Heart right ventricle (tissue), 16 donors: ENCODE results near the gene ULK4. TPM values are rescaled to one million over a fixed set of nuclear protein-coding genes. Genes with fewer than 3 reads are reported as not detected.
"Not testable (repeated sequence)": the region's sequence is repeated elsewhere in the genome, so short reads cannot be mapped to it uniquely, and the experiment has no call there.

Source experiments
- ATAC-seq, 8 donors: fragments of 200-7000 bp; cut with Tn5 transposase; one replicate each; pipeline ENCODE4 v1.9.1; 2020; ENCODE audit warnings: mild to moderate bottlenecking in 8 of 8, moderate library complexity in 8 of 8, moderate number of reproducible peaks in 1 of 8
- DNase-seq, 2 donors: peaks; one replicate each; pipeline ENCODE4 v3.0.0-alpha.2; 2020
- H3K27ac ChIP-seq, 10 donors: fragments of 200-600 bp; sonication (generic) in 2 of 10; one replicate each; pipeline versions ENCODE4 v1.5.0 to v1.8.0; 2020 to 2022; ENCODE audit warnings: mild to moderate bottlenecking in 3 of 10
- H3K27me3 ChIP-seq, 7 donors: fragments of 200-600 bp; one replicate each; pipeline ENCODE4 v1.8.0; 2021 to 2022; ENCODE audit warnings: mild to moderate bottlenecking in 2 of 7
- H3K36me3 ChIP-seq, 9 donors: fragments of 200-600 bp; sonication (generic) in 1 of 9; one replicate each; pipeline versions ENCODE4 v1.5.0 to v1.8.0; 2020 to 2022; ENCODE audit warnings: mild to moderate bottlenecking in 2 of 9
- H3K4me1 ChIP-seq, 9 donors: fragments of 200-600 bp; sonication (generic) in 1 of 9; one replicate each; pipeline versions ENCODE4 v1.5.0 to v1.8.0; 2020 to 2022; ENCODE audit warnings: mild to moderate bottlenecking in 4 of 9
- H3K4me3 ChIP-seq, 10 donors: fragments of 200-600 bp; sonication (generic) in 2 of 10; one replicate each; pipeline versions ENCODE4 v1.5.0 to v1.8.0; 2020 to 2022; ENCODE audit warnings: mild to moderate bottlenecking in 7 of 10, moderate library complexity in 2 of 10
- H3K9me3 ChIP-seq, 11 donors: fragments of 200-600 bp in 10 of 11; sonication (generic) in 2 of 11; one replicate each; pipeline versions ENCODE4 v1.5.0 to v1.8.0; 2013 to 2022; ENCODE audit warnings: mild to moderate bottlenecking in 2 of 11, control low read depth in 1 of 11, moderate library complexity in 1 of 11
- WGBS, 2 donors: extraction: QIAGEN DNeasy Blood & Tissue Kit; methylation state at CpG; one replicate each; pipeline ENCODE4 v1.1.7; 2013; ENCODE audit warnings: inconsistent platforms in 1 of 2; 5-methylcytosine and 5-hydroxymethylcytosine counted together
- intact Hi-C, 10 donors: fragments of 100-400 bp; cut with DNase I; formaldehyde crosslinking; loops; one replicate each; pipeline versions ENCODE4 v1.11.1 to v1.14.2; 2022
- polyA plus RNA-seq, 2 donors: library from polyadenylated mRNA; stranded (reverse); fragments of 200-250 nt; gene quantifications; one replicate each; pipeline ENCODE4 v1.2.3, GENCODE V29; 2013
- total RNA-seq, 10 donors: library from RNA; stranded (reverse); fragmentation: NEBNext Ultra II Directional in 3 of 10; extraction: Animal tissue kit (Norgen Biotek cat#: 25700) in 3 of 10; gene quantifications; one replicate each; pipeline versions ENCODE4 v1.2.1 to v1.2.4, GENCODE V29; 2021 to 2023
- TF ChIP-seq, protein P1 (sequence below), 9 donors: fragments of 200-600 bp; sonication (generic) in 2 of 9; IDR thresholded peaks; one replicate each; pipeline versions ENCODE4 v1.5.0 to v1.8.0; 2021 to 2022; ENCODE audit warnings: antibody characterized with exemption in 9 of 9, mild to moderate bottlenecking in 5 of 9, moderate library complexity in 1 of 9
- donor health status: Arrhythmogenic right ventricular cardiomyopathy.
- donor health status: ischemic (EF 13 %, LVEDD 7.1; RV severe dilation, severe dysfunction).
- donor health status: healthy with polysubstance abuse.
- donor health status: DM: no; HTN: yes; CAD: no.
- donor health status: DM: no; HTN: no; CAD: no.
- donor health status: ischemic (EF 25% LVEDD 6.9; RV normal size, moderate dysfunction).
- donor health status: ischemic (EF 25% LVEDD 5.7; RV mildly dilated, moderate dysfunction).
- donor health status: healthy.
- donor health status: DM: yes; HTN: yes; CAD: no.
- donor health status: Ischemic cardiomyopathy.
- donor health status: ischemic (EF 35%, LVEDD 5.7; RV mildly dilated, moderate dysfunction).
- donor health status: nonischemic (EF 11% LVEDD 7.7; RV severe dilation, severe dysfunction).
- donor health status: DM: yes; HTN: yes; CAD: no.
- donor health status: PGD.
- donor health status: ischemic (EF 29% LVEDD 5.4; RV normal size, mild dysfunction).
- donor health status: nonischemic (EF 23%, LVEDD 6.1; RV moderate dilation, normal function).

Gene ULK4
- total and polyA plus RNA-seq, 12 donors = 1.4 to 11.4 (median 2.6) TPM

DNA sequence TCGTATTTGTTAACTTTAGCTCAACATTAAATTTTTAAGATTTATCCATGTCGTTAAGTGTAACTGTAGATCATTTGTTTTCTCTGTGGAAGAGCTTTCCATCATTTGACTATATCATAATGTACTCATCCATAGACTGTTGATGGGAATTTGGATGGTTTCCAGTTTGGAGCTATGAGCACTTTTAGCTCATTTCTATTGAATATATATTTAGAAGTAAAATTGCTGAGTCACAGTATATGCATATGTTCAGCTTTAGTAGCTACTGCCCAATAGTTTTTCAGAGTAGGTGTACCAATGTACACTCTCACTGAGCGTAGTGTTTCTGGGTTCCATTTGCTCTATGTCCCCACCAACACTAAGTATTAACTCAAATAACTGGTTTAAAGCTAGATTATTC lies 263.0 kb downstream of the ULK4 start:
- TF ChIP-seq, protein P1, sequence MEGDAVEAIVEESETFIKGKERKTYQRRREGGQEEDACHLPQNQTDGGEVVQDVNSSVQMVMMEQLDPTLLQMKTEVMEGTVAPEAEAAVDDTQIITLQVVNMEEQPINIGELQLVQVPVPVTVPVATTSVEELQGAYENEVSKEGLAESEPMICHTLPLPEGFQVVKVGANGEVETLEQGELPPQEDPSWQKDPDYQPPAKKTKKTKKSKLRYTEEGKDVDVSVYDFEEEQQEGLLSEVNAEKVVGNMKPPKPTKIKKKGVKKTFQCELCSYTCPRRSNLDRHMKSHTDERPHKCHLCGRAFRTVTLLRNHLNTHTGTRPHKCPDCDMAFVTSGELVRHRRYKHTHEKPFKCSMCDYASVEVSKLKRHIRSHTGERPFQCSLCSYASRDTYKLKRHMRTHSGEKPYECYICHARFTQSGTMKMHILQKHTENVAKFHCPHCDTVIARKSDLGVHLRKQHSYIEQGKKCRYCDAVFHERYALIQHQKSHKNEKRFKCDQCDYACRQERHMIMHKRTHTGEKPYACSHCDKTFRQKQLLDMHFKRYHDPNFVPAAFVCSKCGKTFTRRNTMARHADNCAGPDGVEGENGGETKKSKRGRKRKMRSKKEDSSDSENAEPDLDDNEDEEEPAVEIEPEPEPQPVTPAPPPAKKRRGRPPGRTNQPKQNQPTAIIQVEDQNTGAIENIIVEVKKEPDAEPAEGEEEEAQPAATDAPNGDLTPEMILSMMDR (IDR thresholded peaks at IDR 0.05) = no peak
- H3K27ac ChIP-seq = no peak overlapping the region
- no peaks in the 10 kb centered on the region for H3K27me3 ChIP-seq
- WGBS, 2 donors = 91 to 92% methylated on average over 3 of the region's 3 CpGs
- intact Hi-C loops = no loop called here
- H3K4me3 ChIP-seq = no peak overlapping the region
- no peaks in the 10 kb centered on the region for H3K4me1 ChIP-seq
- peaks cover 0 to 2% (median 0%) of the 10 kb centered on the region in 11 donors for H3K9me3 ChIP-seq
- DNase-seq (no peak), ATAC-seq (no peak)
- H3K36me3 ChIP-seq = no peaks in the 10 kb centered on the region

DNA sequence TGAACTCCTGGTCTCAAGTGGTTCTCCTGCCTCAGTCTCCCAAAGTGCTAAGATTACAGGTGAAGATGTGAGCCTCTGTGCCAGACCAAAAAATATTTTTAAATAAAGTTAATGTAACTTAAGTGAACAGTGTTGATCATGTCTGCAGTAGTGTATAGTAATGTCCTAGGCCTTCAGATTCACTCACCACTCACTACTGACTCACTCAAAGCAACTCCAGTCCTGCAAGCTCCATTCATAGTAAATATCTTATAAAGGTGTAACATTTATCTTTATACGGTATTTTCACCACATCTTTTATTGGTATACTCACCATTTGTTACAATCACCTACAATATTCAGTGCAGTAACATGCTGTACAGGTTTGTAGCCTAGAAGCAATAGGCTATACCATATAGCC lies 264.2 kb downstream of the ULK4 start:
- WGBS, 2 donors = 94 to 97% methylated on average over 1 of the region's 1 CpG
- Histone ChIP-seq H3K36me3 (no peaks in the 10 kb centered on the region), H3K9me3 (peaks cover 0 to 2% (median 0%) of the 10 kb centered on the region in 11 donors), H3K27ac (no peak overlapping the region), H3K27me3 (no peaks in the 10 kb centered on the region), H3K4me3 (no peak overlapping the region), H3K4me1 (no peaks in the 10 kb centered on the region)
- DNase-seq = no peak
- no peak for ATAC-seq
- intact Hi-C loops = no loop called here
- TF ChIP-seq, protein P1 (IDR thresholded peaks at IDR 0.05) = no peak

DNA sequence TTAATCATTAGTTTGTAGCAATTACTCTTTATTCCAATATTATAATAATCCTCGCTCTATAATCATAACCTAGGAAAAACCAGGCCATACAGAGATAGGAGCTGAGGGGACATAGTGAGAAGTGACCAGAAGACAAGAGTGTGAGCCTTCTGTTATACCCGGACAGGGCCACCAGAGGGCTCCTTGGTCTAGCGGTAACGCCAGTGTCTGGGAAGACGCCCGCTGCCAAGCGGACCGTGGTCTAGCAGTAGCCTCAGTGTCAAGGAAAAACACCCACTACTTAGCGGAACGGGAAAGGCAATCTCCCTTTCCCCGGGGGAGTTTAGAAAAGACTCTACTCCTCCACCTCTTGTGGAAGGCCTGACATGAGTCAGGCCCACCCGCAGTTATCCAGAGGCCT lies 266.1 kb downstream of the ULK4 start:
- H3K36me3 ChIP-seq, ATAC-seq, H3K27me3 ChIP-seq, H3K4me3 ChIP-seq, H3K4me1 ChIP-seq, H3K9me3 ChIP-seq, intact Hi-C loops, H3K27ac ChIP-seq: not testable (repeated sequence)
- WGBS, 2 donors = 68% methylated on average over 12 of the region's 12 CpGs
- peak in 1 of 2 donors; percentile 20 for DNase-seq
- TF ChIP-seq, protein P1 (IDR thresholded peaks at IDR 0.05) = peak in 7 of 9 donors; percentile 16 to 43 (median 27)

DNA sequence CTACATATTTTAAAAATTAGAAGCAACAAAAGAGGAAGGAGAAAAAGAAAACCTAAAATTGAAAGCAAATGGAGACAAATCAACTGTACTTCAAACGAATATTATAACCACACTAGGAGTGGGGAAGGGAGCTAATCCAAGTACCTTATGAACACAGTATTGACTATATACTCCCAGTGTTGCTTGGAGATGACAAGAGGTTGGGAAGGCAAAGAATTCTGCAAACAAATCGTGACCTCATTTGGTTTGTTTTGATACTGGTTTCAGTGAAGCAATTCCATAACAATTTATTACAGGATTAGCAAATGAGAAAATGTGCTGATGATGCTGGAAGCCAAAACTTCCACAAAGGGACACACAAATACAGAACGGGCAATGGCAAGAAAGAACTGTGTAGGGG lies 268.1 kb downstream of the ULK4 start:
- Histone ChIP-seq H3K36me3 (no peaks in the 10 kb centered on the region), H3K4me3 (no peak overlapping the region), H3K9me3 (peaks cover 0 to 2% (median 0%) of the 10 kb centered on the region in 11 donors), H3K4me1 (no peaks in the 10 kb centered on the region), H3K27ac (no peak overlapping the region), H3K27me3 (no peaks in the 10 kb centered on the region)
- 68 to 71% methylated on average over 3 of the region's 3 CpGs for WGBS, 2 donors
- ATAC-seq = no peak
- no peak for DNase-seq
- intact Hi-C loops = no loop called here
- TF ChIP-seq, protein P1 (IDR thresholded peaks at IDR 0.05) = no peak
